ENCODE results near the gene GATA3.

GATA3 gene

DNA sequence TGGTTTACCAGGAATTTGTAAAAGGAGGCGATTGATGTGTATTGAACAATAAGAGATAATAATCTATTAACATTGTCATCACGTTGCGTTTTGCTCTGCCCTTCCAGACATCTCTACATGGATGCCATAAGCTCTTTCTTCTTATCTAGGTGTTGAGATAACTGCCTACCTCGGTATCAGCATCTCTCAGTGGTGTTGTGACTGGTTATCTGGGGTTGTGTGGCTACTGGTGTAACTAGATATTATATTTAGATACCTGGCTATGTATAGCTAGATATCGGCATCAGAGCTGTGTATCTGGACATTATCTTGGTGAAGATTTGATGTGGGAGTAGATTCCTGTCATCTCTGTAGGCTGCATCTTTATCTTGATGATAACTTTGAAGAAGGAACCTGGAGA, 17.2 kb downstream of the GATA3 start:
- TF ChIP-seq, protein P1, sequence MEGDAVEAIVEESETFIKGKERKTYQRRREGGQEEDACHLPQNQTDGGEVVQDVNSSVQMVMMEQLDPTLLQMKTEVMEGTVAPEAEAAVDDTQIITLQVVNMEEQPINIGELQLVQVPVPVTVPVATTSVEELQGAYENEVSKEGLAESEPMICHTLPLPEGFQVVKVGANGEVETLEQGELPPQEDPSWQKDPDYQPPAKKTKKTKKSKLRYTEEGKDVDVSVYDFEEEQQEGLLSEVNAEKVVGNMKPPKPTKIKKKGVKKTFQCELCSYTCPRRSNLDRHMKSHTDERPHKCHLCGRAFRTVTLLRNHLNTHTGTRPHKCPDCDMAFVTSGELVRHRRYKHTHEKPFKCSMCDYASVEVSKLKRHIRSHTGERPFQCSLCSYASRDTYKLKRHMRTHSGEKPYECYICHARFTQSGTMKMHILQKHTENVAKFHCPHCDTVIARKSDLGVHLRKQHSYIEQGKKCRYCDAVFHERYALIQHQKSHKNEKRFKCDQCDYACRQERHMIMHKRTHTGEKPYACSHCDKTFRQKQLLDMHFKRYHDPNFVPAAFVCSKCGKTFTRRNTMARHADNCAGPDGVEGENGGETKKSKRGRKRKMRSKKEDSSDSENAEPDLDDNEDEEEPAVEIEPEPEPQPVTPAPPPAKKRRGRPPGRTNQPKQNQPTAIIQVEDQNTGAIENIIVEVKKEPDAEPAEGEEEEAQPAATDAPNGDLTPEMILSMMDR (IDR thresholded peaks at IDR 0.05; ENCODE audit: low read depth, low read length, missing control alignments), result no peak
- H3K4me3 ChIP-seq (replicated peaks; ENCODE audit: low read depth, low read length), result no peak overlapping the region

GRCh38 chr10:8072211-8072610, 17.7 kb downstream of the GATA3 start:
- TF ChIP-seq, protein P1 (IDR thresholded peaks at IDR 0.05; ENCODE audit: low read depth, low read length, missing control alignments), result no peak
- H3K4me3 ChIP-seq (replicated peaks; ENCODE audit: low read depth, low read length), result no peak overlapping the region
- no peak for DNase-seq (ENCODE audit: extremely low read depth, low read depth)

More for the DNA sequence above, 17.2 kb downstream of the GATA3 start:
- no peak for DNase-seq (ENCODE audit: extremely low read depth, low read depth)

GRCh38 chr10:8073691-8074416, 19.4 kb downstream of the GATA3 start:
- TF ChIP-seq, protein P1 (IDR thresholded peaks at IDR 0.05; ENCODE audit: low read depth, low read length, missing control alignments), result no peak
- peak; percentile 47 for DNase-seq (ENCODE audit: extremely low read depth, low read depth)
- H3K4me3 ChIP-seq (replicated peaks; ENCODE audit: low read depth, low read length), result no peak overlapping the region

GRCh38 chr10:8074881-8075280, 20.4 kb downstream of the GATA3 start:
- TF ChIP-seq, protein P1 (IDR thresholded peaks at IDR 0.05; ENCODE audit: low read depth, low read length, missing control alignments), result no peak
- no peak for DNase-seq (ENCODE audit: extremely low read depth, low read depth)

DNA sequence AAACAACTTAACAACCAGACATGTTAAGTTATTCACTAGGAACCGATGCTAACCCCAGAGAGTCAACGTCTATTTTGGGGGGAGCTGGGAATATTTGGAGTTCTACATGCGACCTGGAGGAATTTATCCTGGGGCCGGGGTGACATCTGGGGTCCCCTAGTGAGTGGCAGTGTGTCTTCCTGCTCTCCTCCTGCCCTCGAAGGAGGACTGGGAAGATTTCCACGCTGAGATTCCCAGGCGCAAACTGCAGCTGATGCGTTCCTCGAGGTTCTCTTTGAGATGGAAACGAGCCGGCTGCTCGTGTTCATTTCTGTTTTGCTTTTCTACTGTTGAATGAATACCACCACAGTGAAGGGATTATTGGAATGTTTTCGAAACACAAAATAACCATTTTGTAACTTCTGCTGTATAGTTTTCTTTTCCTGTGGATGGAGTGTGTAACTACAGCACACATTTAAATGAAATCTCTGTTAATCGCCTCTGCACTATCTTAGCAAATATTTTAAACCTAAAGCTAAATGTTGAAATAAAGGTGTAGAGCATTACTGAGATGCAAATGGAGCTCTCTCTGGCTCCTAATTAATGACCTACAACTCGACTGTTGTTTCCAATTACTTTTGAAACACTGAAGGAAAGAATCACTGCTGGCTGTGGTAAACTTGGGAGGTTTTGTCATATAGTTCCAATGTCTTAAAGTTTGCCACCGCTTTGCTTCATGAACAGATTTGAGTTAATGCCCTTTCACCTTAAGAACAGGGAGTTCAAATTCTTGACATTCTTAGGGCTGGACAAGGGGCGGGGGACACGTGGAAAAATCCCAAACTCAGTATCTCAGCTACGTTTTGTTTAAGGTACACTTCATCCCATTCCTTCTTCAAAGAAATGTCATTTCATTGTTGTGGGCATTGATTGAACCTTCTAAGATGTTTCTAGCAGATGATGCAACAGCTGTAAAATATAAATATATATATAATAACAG, 21.1 kb downstream of the GATA3 start:
- TF ChIP-seq, protein P1 (IDR thresholded peaks at IDR 0.05; ENCODE audit: low read depth, low read length, missing control alignments), result no peak
- H3K4me3 ChIP-seq (replicated peaks; ENCODE audit: low read depth, low read length), result no peak overlapping the region
- no peak for DNase-seq (ENCODE audit: extremely low read depth, low read depth)

More at GRCh38 chr10:8074881-8075280, 20.4 kb downstream of the GATA3 start:
- H3K4me3 ChIP-seq (replicated peaks; ENCODE audit: low read depth, low read length), result no peak overlapping the region

GRCh38 chr10:8076933-8077332, 22.4 kb downstream of the GATA3 start:
- no peak overlapping the region for H3K4me3 ChIP-seq (replicated peaks; ENCODE audit: low read depth, low read length)
- no peak for DNase-seq (ENCODE audit: extremely low read depth, low read depth)
- TF ChIP-seq, protein P1 (IDR thresholded peaks at IDR 0.05; ENCODE audit: low read depth, low read length, missing control alignments), result no peak

All from HFF-Myc (cell line).